Stimulated activated CD8-positive, alpha-beta memory T cell treated with anti-CD3 and anti-CD28 coated beads, Interleukin-15, amount 100 ng/mL, for 4 hours (primary cell): ENCODE data around the gene BLOC1S2.
"Not testable (repeated sequence)": the region's sequence is repeated elsewhere in the genome, so short reads cannot be mapped to it uniquely, and the experiment has no call there.

Source experiments
- DNase-seq, 2 donors: peaks; one replicate each; pipeline ENCODE4 v3.0.0-alpha.2; 2020; ENCODE audit warnings: low read depth in 2 of 2

The BLOC1S2 gene

GRCh38 chr10:100291356-100291755 lies 4.9 kb upstream of the BLOC1S2 start:
- DNase-seq, result no peak

GRCh38 chr10:100289641-100290040 lies 3.2 kb upstream of the BLOC1S2 start:
- no peak for DNase-seq

GRCh38 chr10:100288196-100288595 lies 1.7 kb upstream of the BLOC1S2 start:
- DNase-seq, result no peak

GRCh38 chr10:100287756-100288155 lies 1.3 kb upstream of the BLOC1S2 start:
- DNase-seq, result no peak

- DNase-seq, result not testable (repeated sequence)
Measured at GRCh38 chr10:100285326-100285725, 1.2 kb downstream of the BLOC1S2 start.

- no peak for DNase-seq
Measured at GRCh38 chr10:100282907-100283306, 3.6 kb downstream of the BLOC1S2 start.

- not testable (repeated sequence) for DNase-seq
Measured at GRCh38 chr10:100276971-100277370, 9.5 kb downstream of the BLOC1S2 start.

GRCh38 chr10:100267239-100268104 lies 19.0 kb downstream of the BLOC1S2 start, which contains the start of gene CWF19L1:
CWF19L1 (minus strand) TSS chr10:100267638; CDS start chr10:100267593, 45 bp downstream.
- peak; percentile 47 to 60 for DNase-seq

- DNase-seq, result no peak
Measured at GRCh38 chr10:100265821-100266485, 20.5 kb downstream of the BLOC1S2 start.

GRCh38 chr10:100254191-100254590 lies 32.3 kb downstream of the BLOC1S2 start:
- DNase-seq, result no peak

- DNase-seq, result no peak
Measured at GRCh38 chr10:100253041-100253440, 33.4 kb downstream of the BLOC1S2 start.

- no peak for DNase-seq
Measured at GRCh38 chr10:100248820-100249219, 37.7 kb downstream of the BLOC1S2 start.

GRCh38 chr10:100245484-100246220 lies 40.8 kb downstream of the BLOC1S2 start:
- no peak for DNase-seq

GRCh38 chr10:100239851-100240250 lies 46.6 kb downstream of the BLOC1S2 start:
- DNase-seq, result no peak

GRCh38 chr10:100238429-100238828 lies 48.1 kb downstream of the BLOC1S2 start:
- DNase-seq, result no peak

GRCh38 chr10:100232101-100232500 lies 54.4 kb downstream of the BLOC1S2 start:
- no peak for DNase-seq

GRCh38 chr10:100229819-100230422 lies 56.6 kb downstream of the BLOC1S2 start:
- no peak for DNase-seq

GRCh38 chr10:100223879-100224278 lies 62.6 kb downstream of the BLOC1S2 start:
- DNase-seq, result no peak
